GM18909 (cell line): Measurements from ENCODE around the gene SRRM3.
"Not testable (repeated sequence)": the region's sequence is repeated elsewhere in the genome, so short reads cannot be mapped to it uniquely, and the experiment has no call there.

Source experiments
- ATAC-seq: cut with Tn5 transposase; IDR thresholded peaks from one replicate; pipeline ENCODE4 v1.9.1; 2021; ENCODE audit warnings: mild to moderate bottlenecking; ENCODE audit not compliant: unreplicated experiment, poor library complexity

The SRRM3 gene

GRCh38 chr7:76259124-76260093 is 57.7 kb downstream of the SRRM3 start:
- no peak for ATAC-seq

GRCh38 chr7:76260171-76260703 is 58.5 kb downstream of the SRRM3 start:
- no peak for ATAC-seq

- ATAC-seq, result no peak
Measured at GRCh38 chr7:76261329-76261728, 59.6 kb downstream of the SRRM3 start.

GRCh38 chr7:76261931-76262330 is 60.2 kb downstream of the SRRM3 start:
- no peak for ATAC-seq

GRCh38 chr7:76262683-76263402 is 61.1 kb downstream of the SRRM3 start:
- ATAC-seq, result no peak

- no peak for ATAC-seq
Measured at GRCh38 chr7:76265299-76265698, 63.6 kb downstream of the SRRM3 start.

- no peak for ATAC-seq
Measured at GRCh38 chr7:76267107-76267893, 65.6 kb downstream of the SRRM3 start.

- ATAC-seq, result no peak
Measured at GRCh38 chr7:76267894-76268183, 66.1 kb downstream of the SRRM3 start.

GRCh38 chr7:76268376-76268775 is 66.7 kb downstream of the SRRM3 start:
- no peak for ATAC-seq

- no peak for ATAC-seq
Measured at GRCh38 chr7:76269895-76270294, 68.2 kb downstream of the SRRM3 start.

GRCh38 chr7:76271384-76271783 is 69.7 kb downstream of the SRRM3 start:
- not testable (repeated sequence) for ATAC-seq

GRCh38 chr7:76272142-76272541 is 70.4 kb downstream of the SRRM3 start:
- no peak for ATAC-seq

- no peak for ATAC-seq
Measured at GRCh38 chr7:76272851-76273497, 71.3 kb downstream of the SRRM3 start.

- ATAC-seq, result no peak
Measured at GRCh38 chr7:76273503-76273902, 71.8 kb downstream of the SRRM3 start.

- ATAC-seq, result no peak
Measured at GRCh38 chr7:76278540-76278939, 76.8 kb downstream of the SRRM3 start.

- no peak for ATAC-seq
Measured at GRCh38 chr7:76280408-76280807, 78.7 kb downstream of the SRRM3 start.

GRCh38 chr7:76281006-76281705 is 79.5 kb downstream of the SRRM3 start:
- no peak for ATAC-seq

- no peak for ATAC-seq
Measured at GRCh38 chr7:76281706-76282343, 80.1 kb downstream of the SRRM3 start.
